ENCODE data around the gene SLC2A6.

Gene SLC2A6

DNA sequence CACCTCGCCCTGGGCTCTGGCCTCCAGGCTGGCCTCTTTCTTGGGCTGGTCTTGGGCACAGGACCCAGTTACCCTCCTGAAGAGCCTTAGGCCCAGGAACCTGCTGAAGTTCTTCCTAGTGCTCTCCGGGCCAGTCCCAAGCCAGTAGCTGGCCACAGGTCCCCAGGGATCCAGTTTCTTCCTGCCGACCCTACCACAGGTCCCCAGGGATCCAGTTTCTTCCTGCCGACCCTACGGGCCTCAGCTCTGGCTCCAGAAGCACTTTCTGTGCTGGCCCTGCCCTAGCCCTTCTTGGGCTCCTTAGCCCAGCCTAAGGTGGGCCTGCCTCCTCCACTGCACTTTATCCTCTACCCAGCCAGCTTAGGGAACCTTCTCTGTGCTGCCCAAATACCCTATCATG, 37.3 kb downstream of the SLC2A6 start:
- no peak for DNase-seq (ENCODE audit: extremely low read depth, insufficient read length)
- Histone ChIP-seq H3K4me3 (replicated peaks; ENCODE audit: low read depth, low read length) (no peak overlapping the region), H3K27me3 (replicated peaks; ENCODE audit: control insufficient read depth, insufficient read depth, low read length) (no peaks in the 10 kb centered on the region; the same call in none of the 2 replicates), H3K36me3 (ENCODE audit: control insufficient read depth, insufficient read depth, low read length) (no peaks in the 10 kb centered on the region)
- TF ChIP-seq, protein P1, sequence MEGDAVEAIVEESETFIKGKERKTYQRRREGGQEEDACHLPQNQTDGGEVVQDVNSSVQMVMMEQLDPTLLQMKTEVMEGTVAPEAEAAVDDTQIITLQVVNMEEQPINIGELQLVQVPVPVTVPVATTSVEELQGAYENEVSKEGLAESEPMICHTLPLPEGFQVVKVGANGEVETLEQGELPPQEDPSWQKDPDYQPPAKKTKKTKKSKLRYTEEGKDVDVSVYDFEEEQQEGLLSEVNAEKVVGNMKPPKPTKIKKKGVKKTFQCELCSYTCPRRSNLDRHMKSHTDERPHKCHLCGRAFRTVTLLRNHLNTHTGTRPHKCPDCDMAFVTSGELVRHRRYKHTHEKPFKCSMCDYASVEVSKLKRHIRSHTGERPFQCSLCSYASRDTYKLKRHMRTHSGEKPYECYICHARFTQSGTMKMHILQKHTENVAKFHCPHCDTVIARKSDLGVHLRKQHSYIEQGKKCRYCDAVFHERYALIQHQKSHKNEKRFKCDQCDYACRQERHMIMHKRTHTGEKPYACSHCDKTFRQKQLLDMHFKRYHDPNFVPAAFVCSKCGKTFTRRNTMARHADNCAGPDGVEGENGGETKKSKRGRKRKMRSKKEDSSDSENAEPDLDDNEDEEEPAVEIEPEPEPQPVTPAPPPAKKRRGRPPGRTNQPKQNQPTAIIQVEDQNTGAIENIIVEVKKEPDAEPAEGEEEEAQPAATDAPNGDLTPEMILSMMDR (IDR thresholded peaks at IDR 0.05; ENCODE audit: insufficient read depth, low read length, poor library complexity, severe bottlenecking), result no peak

DNA sequence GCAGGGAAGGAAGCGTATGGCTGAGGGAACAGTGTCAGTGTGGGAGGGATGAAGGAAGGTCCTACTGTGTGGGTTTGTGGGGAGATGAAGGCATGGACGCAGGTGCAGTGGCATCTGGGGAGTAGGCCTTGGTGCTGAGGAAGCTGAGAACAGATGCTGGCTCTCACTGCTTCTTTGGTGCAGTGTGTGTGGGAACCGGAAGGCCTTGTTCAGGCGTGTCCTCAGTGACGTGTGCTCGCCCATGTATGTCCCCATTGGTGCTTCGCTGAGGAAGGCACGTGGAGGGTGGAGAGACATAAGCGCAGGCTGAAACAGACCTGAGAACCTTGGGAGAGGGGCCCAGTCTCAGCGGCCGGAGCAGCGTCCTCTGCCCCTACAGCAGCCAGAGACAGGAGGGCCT, 38.0 kb downstream of the SLC2A6 start:
- no peaks in the 10 kb centered on the region for H3K36me3 ChIP-seq (ENCODE audit: control insufficient read depth, insufficient read depth, low read length)
- TF ChIP-seq, protein P1 (IDR thresholded peaks at IDR 0.05; ENCODE audit: insufficient read depth, low read length, poor library complexity, severe bottlenecking), result no peak
- no peak overlapping the region for H3K4me3 ChIP-seq (replicated peaks; ENCODE audit: low read depth, low read length)
- no peak for DNase-seq (ENCODE audit: extremely low read depth, insufficient read length)
- no peaks in the 10 kb centered on the region; the same call in none of the 2 replicates for H3K27me3 ChIP-seq (replicated peaks; ENCODE audit: control insufficient read depth, insufficient read depth, low read length)

DNA sequence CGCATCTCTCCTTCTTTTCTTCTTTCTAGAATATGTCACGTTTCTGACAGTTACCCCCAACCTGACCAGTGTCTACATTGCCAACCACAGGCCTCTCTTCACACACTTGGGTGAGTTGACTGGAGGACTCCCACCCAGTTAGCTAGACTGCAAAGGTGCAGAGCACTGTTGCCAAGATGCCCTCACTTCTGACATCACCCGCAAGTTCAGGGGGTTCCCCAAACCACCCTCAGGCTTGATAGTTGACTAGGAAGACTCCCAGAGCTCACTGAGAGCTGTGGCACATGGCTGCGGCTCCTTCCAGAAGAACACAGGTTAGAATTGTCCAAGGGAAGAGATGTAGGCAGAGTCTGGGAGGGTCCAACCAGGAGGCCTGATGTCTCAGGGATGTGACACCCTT, 39.6 kb downstream of the SLC2A6 start:
- Histone ChIP-seq H3K36me3 (ENCODE audit: control insufficient read depth, insufficient read depth, low read length) (no peaks in the 10 kb centered on the region), H3K27me3 (replicated peaks; ENCODE audit: control insufficient read depth, insufficient read depth, low read length) (no peaks in the 10 kb centered on the region; the same call in none of the 2 replicates), H3K4me3 (replicated peaks; ENCODE audit: low read depth, low read length) (no peak overlapping the region)
- TF ChIP-seq, protein P1 (IDR thresholded peaks at IDR 0.05; ENCODE audit: insufficient read depth, low read length, poor library complexity, severe bottlenecking), result no peak
- no peak for DNase-seq (ENCODE audit: extremely low read depth, insufficient read length)

DNA sequence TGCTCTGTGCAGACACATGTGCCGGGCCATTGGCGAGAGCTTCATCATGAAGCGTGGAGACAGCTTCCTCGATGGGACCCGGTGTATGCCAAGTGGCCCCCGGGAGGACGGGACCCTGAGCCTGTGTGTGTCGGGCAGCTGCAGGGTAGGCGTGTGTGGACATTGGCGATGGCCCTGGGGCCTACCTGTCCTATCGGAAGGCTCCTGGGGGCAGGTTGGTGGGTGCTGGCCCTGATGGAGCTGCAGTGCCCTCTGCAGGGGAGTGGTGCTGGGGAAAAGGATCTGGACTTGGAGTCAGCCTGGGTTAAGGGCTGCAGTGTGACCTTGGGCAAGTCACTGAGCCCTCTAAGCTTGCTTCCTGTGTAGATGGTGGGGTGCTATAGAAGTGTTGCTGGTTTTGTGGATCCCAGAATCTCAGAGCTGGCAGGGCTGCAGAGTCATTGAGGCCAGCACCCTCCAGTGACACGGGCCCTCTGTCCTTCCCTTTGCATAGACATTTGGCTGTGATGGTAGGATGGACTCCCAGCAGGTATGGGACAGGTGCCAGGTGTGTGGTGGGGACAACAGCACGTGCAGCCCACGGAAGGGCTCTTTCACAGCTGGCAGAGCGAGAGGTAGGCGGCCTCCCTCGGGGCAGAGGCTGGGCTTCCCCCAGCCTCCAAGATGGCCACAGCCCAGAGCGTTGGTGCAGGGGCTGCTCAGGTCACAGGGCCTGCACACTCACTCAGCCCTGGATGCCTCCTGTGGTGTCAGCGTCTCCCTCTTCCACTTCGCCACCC, 41.0 kb downstream of the SLC2A6 start:
- TF ChIP-seq, protein P1 (IDR thresholded peaks at IDR 0.05; ENCODE audit: insufficient read depth, low read length, poor library complexity, severe bottlenecking), result no peak
- H3K4me3 ChIP-seq (replicated peaks; ENCODE audit: low read depth, low read length), result no peak overlapping the region
- H3K36me3 ChIP-seq (ENCODE audit: control insufficient read depth, insufficient read depth, low read length), result no peaks in the 10 kb centered on the region
- no peaks in the 10 kb centered on the region; the same call in none of the 2 replicates for H3K27me3 ChIP-seq (replicated peaks; ENCODE audit: control insufficient read depth, insufficient read depth, low read length)
- DNase-seq (ENCODE audit: extremely low read depth, insufficient read length), result no peak

- DNase-seq (ENCODE audit: extremely low read depth, insufficient read length), result no peak
- TF ChIP-seq, protein P1 (IDR thresholded peaks at IDR 0.05; ENCODE audit: insufficient read depth, low read length, poor library complexity, severe bottlenecking), result no peak
- no peaks in the 10 kb centered on the region; the same call in none of the 2 replicates for H3K27me3 ChIP-seq (replicated peaks; ENCODE audit: control insufficient read depth, insufficient read depth, low read length)
- H3K4me3 ChIP-seq (replicated peaks; ENCODE audit: low read depth, low read length), result no peak overlapping the region
- H3K36me3 ChIP-seq (ENCODE audit: control insufficient read depth, insufficient read depth, low read length), result no peaks in the 10 kb centered on the region
Measured at GRCh38 chr9:133436681-133437080, 42.2 kb downstream of the SLC2A6 start.
